GM18508 (cell line): ENCODE results near the gene GNG11.

ENCODE experiments used
- ATAC-seq: cut with Tn5 transposase; IDR thresholded peaks from one replicate; pipeline ENCODE4 v1.9.1; 2021; ENCODE audit warnings: moderate number of reproducible peaks; ENCODE audit not compliant: insufficient read depth, unreplicated experiment

The GNG11 gene

GRCh38 chr7:93921607-93922566 lies at the start of gene GNG11:
GNG11 (plus strand) TSS chr7:93921735; CDS start chr7:93922138, 403 bp downstream.
- ATAC-seq, result peak; percentile 80

- no peak for ATAC-seq
Measured at GRCh38 chr7:93873998-93874574, 47.4 kb upstream of the GNG11 start.

- ATAC-seq, result no peak
Measured at GRCh38 chr7:93877742-93878141, 43.8 kb upstream of the GNG11 start.

GRCh38 chr7:93879356-93879755 lies 42.2 kb upstream of the GNG11 start:
- ATAC-seq, result no peak

GRCh38 chr7:93882468-93882867 lies 39.1 kb upstream of the GNG11 start:
- no peak for ATAC-seq

- ATAC-seq, result no peak
Measured at GRCh38 chr7:93883078-93883916, 38.2 kb upstream of the GNG11 start.

DNA sequence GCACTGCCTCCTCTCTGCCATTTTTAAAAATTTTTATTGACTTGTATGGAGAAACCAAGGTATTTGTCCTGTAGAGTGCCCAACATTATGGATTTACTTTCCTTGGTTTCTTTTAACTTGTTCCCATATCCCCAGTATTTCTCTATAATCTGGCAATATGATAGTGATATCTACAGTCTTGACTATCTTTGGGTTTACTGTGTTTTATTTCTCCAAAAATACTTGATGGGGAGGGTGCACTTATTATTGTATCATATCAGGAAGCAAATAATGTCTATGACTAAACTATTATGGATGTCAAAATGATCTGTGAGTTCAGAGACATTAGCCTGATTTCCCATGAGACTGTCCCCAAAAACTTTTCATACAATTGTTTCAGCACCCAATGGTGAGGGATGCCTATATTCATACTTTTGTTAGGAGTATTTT lies 37.6 kb upstream of the GNG11 start:
- no peak for ATAC-seq

GRCh38 chr7:93884541-93884940 lies 37.0 kb upstream of the GNG11 start:
- ATAC-seq, result no peak

GRCh38 chr7:93889261-93889660 lies 32.3 kb upstream of the GNG11 start:
- no peak for ATAC-seq

DNA sequence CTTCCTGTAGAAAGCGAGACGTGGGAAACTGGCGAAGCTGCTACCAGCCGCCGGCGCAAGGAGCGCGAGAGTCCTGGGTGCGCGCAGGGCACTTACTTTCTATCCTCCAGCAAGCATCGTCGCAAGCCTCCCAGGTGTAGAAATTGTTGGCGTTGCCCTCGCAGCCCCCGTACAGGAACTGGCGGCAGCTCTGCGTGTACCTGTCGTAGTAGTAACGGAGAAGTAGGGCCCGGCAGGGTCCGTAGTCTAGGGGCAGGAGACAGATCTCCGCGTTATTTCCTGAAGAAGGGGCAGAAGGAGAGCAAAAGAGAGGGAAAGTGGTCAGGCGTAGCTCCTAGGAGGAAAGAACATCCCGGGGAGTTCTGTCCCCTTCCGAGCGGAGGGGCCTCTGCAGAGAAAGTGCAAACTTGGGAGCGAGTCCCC lies 31.5 kb upstream of the GNG11 start:
- ATAC-seq, result no peak

DNA sequence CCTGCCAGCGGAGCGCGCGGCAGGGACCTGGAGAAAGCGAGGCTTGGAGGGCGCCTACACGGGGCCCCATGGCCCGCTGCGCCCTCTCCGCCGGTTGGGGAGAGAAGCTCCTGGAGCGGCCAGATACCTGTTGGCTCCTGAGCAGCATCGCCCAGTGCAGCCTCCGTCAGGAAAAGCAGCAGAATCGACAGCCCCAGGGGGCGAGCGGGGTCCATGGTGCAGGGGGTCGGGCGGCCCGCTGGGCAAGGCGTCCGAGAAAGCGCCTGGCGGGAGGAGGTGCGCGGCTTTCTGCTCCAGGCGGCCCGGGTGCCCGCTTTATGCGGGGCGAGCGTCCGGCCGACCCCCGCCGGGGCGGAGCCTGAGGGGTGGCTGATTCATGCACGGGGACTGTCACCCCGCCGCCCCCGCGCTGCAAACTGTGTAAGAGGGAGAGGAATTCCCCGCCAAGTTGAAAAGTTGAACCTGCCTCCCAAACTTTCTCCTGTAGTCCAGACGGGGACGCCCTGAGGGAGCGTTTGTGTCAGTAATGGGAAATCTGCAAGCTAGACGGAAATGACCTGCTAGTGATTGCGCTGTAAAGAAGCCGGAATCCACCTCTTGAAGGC lies 31.0 kb upstream of the GNG11 start, which contains the start of gene TFPI2:
Gene TFPI2, minus strand, starts transcription at position 290 of the 605 bp plus-strand sequence. Its CDS starts 75 bp downstream, at position 215.
- no peak for ATAC-seq

DNA sequence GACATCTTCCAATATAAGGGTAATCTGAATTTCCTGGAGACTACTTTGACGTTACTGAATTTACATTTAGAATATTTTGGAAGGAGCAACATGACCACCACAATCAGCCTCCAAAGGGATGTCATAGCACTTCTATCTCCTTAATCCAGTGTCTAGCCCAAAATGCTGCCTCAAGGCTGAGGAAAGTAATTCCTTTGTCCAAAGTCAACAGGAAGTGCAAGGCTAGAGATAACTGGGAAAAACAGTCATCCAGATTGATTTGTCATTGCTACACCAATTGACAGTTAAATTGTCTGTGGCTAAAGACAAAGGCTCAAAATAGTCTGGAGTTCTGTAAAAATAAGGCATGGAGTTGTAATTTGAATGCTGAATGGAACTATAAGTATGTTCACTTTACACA lies 27.1 kb upstream of the GNG11 start:
- ATAC-seq, result no peak

DNA sequence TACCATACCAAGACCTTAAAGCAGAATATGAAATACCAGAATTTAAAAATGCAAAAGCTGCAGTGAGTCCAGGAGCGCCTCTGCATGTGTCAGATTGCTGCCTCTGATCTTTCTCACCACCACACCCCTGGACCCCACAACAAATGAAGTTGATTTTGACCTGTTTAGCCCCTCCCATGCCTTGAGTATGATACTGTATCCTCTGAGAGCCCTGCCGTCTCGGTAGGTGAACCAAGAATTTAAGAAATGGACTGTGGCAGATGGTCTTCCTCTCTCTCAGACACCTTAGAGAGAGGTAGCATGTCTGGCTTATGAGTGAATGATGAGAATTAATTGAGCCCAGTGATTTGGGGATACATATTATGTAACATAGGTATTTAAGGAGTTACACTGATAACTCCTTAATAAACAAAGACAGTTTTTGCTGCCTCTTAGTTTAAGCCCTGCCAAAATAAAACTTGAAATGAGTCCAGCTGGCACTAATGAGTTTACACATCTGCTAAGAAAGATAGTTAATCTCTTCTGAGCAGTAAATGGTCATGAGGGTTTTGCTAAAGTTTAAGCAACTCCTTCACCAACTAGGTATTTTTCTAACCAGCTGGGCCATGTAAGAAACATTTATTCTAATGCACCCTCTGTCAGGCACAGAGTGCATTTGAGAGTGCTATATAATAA lies 26.4 kb upstream of the GNG11 start:
- ATAC-seq, result no peak

- no peak for ATAC-seq
Measured at GRCh38 chr7:93895859-93896600, 25.5 kb upstream of the GNG11 start.

DNA sequence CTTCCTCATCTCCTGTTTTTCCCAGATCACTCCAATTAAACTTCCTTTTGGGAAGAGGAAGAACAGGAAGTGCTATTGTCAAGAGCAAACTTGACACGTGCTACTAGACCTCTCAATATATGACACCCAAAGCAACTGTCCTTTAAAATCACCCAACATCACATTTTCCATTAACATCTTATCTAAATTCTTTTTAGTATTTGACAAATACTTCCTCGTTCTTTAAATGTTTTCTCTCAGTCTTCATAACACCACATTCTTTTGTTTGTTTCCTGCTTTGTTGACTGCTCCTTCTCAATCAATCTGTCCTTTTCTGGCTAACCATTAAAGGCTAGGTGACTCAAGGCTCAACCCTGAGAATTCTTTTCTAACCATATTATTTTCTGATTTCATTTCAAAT lies 23.9 kb upstream of the GNG11 start:
- no peak for ATAC-seq

GRCh38 chr7:93902777-93903423 lies 18.6 kb upstream of the GNG11 start:
- ATAC-seq, result no peak

GRCh38 chr7:93906267-93906666 lies 15.3 kb upstream of the GNG11 start, which contains the start of gene GNGT1:
GNGT1 (plus strand) TSS chr7:93906567; CDS start chr7:93906747, 180 bp downstream.
- ATAC-seq, result no peak
